HG03039 (cell line): ENCODE results near the gene KCNQ1OT1.

Experiments
- ATAC-seq: cut with Tn5 transposase; IDR thresholded peaks from one replicate; pipeline ENCODE4 v1.9.1; 2021; ENCODE audit warnings: mild to moderate bottlenecking, moderate library complexity; ENCODE audit not compliant: unreplicated experiment

The KCNQ1OT1 gene

GRCh38 chr11:2669634-2670469, 29.9 kb downstream of the KCNQ1OT1 start:
- ATAC-seq: no peak

- ATAC-seq: no peak
Measured at GRCh38 chr11:2668876-2669275, 30.9 kb downstream of the KCNQ1OT1 start.

- no peak for ATAC-seq
Measured at GRCh38 chr11:2667940-2668339, 31.9 kb downstream of the KCNQ1OT1 start.

- ATAC-seq: no peak
Measured at GRCh38 chr11:2666828-2667570, 32.8 kb downstream of the KCNQ1OT1 start.

GRCh38 chr11:2666401-2666741, 33.4 kb downstream of the KCNQ1OT1 start:
- no peak for ATAC-seq

- ATAC-seq: no peak
Measured at GRCh38 chr11:2665526-2666400, 34.0 kb downstream of the KCNQ1OT1 start.

GRCh38 chr11:2664791-2665525, 34.8 kb downstream of the KCNQ1OT1 start:
- ATAC-seq: no peak

GRCh38 chr11:2664376-2664775, 35.4 kb downstream of the KCNQ1OT1 start:
- ATAC-seq: no peak

- ATAC-seq: no peak
Measured at GRCh38 chr11:2663915-2664314, 35.9 kb downstream of the KCNQ1OT1 start.

- ATAC-seq: no peak
Measured at GRCh38 chr11:2663506-2663905, 36.3 kb downstream of the KCNQ1OT1 start.

GRCh38 chr11:2662430-2663299, 37.1 kb downstream of the KCNQ1OT1 start:
- ATAC-seq: no peak

- ATAC-seq: no peak
Measured at GRCh38 chr11:2662024-2662312, 37.8 kb downstream of the KCNQ1OT1 start.

- ATAC-seq: no peak
Measured at GRCh38 chr11:2661173-2662023, 38.4 kb downstream of the KCNQ1OT1 start.

- no peak for ATAC-seq
Measured at GRCh38 chr11:2660357-2660939, 39.3 kb downstream of the KCNQ1OT1 start.

GRCh38 chr11:2657697-2658284, 42.0 kb downstream of the KCNQ1OT1 start:
- no peak for ATAC-seq

GRCh38 chr11:2656859-2657258, 42.9 kb downstream of the KCNQ1OT1 start:
- ATAC-seq: no peak

GRCh38 chr11:2655834-2656622, 43.8 kb downstream of the KCNQ1OT1 start:
- no peak for ATAC-seq
